Bronchial smooth muscle cell (primary cell): ENCODE results near the gene TMPRSS11D. TPM values are rescaled to one million over a fixed set of nuclear protein-coding genes. Genes with fewer than 3 reads are reported as not detected.

Experiments used
- total RNA-seq: library from RNA; depleted of rRNA; stranded (reverse); fragments of >200 nt; gene quantifications from 2 replicates; pipeline ENCODE4 v1.2.1, GENCODE V29; 2014

TMPRSS11D gene
- total RNA-seq: under 0.01 TPM in 2 replicates

DNA sequence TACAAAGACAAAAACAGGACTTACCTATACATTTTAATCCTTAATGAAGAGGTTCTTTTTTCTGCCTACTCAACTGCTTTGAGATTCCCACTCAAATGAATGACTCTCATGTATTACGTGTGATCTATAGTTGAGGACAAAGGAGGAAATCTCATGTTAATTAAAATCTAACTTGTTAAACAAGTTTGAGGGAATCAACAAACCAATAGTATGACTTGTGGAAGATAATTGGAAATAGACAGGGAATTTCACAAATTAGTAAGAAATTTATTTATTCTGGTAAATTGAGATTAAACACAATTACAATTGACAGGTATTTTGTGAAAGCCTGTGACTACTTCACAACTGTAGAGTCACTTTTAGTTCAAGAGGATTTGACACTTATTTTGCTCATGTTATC, at the start of gene TMPRSS11D:
TMPRSS11D (minus strand) TSS at position 101 of the 400 bp plus-strand sequence; CDS start at position 32, 69 bp downstream.

Other genes starting within 250 kb of the TMPRSS11D start
- gene UBA6, start 182.8 kb downstream of the TMPRSS11D start, total RNA-seq: 45.1 and 128 TPM in 2 replicates
- not detected in 2 replicates for gene GNRHR, start 129.6 kb downstream of the TMPRSS11D start, total RNA-seq
- not detected in 2 replicates for gene TMPRSS11A, start 79.5 kb upstream of the TMPRSS11D start, total RNA-seq
- not detected in 2 replicates for gene TMPRSS11F, start 245.9 kb upstream of the TMPRSS11D start, total RNA-seq